ENCODE results near the gene PSMF1.

DNA sequence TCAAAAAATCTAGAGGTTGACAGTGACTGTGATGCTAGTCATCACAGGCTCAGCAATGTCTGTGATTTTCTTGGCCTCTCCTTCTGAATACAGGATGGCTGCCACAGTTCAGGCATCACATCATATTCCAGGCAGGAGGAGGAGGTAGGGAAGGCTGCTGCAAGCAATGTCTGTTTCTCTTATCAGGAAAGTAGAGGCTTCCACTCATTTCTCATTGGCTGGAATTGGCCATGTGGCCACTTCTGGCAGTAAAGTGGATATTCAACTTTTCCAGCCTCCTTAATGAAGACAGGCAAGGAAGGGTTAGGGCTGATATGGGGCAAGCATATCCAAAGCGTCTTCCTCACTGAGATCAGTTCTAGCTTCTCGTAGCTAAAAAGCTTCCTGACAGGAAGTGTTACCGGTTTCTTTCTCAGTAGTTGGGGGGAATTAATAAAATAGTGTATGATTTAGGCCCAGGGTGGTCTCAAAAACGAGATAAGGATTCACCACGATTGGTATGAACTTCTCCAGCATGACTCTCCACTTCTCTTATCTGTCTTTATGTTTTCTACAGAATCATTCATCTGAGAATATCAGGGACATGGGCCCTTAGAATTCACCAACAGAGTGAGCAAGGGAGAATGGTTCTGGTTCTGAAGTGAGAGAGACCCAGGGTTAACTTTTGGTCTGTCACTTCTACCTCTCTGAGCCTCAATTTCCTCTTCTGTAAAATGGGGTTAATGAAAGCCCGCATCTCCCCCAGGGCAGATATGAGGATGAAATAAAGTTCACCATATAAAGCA lies 32.7 kb upstream of the PSMF1 start:
- TF ChIP-seq, protein P1, sequence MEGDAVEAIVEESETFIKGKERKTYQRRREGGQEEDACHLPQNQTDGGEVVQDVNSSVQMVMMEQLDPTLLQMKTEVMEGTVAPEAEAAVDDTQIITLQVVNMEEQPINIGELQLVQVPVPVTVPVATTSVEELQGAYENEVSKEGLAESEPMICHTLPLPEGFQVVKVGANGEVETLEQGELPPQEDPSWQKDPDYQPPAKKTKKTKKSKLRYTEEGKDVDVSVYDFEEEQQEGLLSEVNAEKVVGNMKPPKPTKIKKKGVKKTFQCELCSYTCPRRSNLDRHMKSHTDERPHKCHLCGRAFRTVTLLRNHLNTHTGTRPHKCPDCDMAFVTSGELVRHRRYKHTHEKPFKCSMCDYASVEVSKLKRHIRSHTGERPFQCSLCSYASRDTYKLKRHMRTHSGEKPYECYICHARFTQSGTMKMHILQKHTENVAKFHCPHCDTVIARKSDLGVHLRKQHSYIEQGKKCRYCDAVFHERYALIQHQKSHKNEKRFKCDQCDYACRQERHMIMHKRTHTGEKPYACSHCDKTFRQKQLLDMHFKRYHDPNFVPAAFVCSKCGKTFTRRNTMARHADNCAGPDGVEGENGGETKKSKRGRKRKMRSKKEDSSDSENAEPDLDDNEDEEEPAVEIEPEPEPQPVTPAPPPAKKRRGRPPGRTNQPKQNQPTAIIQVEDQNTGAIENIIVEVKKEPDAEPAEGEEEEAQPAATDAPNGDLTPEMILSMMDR (IDR thresholded peaks at IDR 0.05): no peak
- TF ChIP-seq POLR2A (IDR thresholded peaks at IDR 0.05): no peak
